ENCODE results near the gene FTO. TPM values are rescaled to one million over a fixed set of nuclear protein-coding genes. Genes with fewer than 3 reads are reported as not detected.

FTO gene
- total RNA-seq, 2 donors from 2014 or later: 72.7 to 73.6 TPM

DNA sequence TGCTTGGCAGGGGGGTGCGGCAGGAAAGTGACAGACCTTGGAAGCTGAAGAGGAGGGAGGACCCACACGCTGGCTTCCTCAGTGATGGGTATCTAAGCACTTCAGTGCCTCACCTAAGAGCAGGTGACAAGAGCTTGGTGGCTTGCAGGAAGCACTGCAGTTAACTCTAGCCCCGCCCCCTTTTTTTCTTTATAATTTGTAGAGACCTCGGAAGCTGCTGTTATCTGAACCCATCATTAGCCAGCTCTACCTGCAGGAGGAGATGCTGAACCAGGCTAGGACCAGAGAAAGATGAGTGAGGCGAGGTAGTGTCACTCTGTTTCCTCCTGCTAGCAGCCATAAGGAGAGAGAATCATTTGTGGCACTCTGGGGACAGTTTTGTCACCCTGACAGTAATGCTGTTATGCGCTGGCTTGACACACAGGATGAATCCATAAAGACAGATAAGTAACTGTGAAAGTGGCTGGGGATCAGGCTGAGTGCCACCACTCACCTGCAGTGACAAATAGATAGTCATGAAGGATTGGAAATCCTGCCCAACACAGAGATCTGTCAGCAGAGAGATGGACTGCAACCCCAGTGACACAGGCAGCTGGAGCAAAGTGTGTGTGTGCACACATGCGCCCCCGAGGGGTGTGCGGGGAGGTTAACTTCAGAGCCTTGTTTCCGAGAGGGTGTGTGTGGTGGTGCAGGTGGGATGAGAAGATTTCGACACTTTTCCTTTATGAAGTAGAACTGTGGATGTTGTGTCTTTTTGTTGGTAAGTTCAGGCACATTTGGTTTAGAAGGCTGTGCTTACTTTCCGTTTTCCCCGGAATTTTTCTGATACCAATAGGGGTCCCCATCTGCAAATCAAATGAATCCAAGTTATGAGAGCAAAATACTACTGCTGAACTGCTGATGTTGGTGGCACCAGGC lies 358.7 kb downstream of the FTO start:
- DNase-seq (ENCODE audit: low spot score): no peak
- Histone ChIP-seq H3K4me3 (no peak overlapping the region), H3K4me1 (replicated peaks) (no peaks in the 10 kb centered on the region), H3K9me3 (no peaks in the 10 kb centered on the region), H3K36me3 (no peaks in the 10 kb centered on the region), H3K27ac (no peak overlapping the region), H3K27me3 (replicated peaks; ENCODE audit: insufficient read depth) (no peaks in the 10 kb centered on the region)
- TF ChIP-seq POLR2AphosphoS5 (IDR thresholded peaks at IDR 0.05) (no peak), POLR2A (IDR thresholded peaks at IDR 0.05) (no peak)
- TF ChIP-seq, protein P1, sequence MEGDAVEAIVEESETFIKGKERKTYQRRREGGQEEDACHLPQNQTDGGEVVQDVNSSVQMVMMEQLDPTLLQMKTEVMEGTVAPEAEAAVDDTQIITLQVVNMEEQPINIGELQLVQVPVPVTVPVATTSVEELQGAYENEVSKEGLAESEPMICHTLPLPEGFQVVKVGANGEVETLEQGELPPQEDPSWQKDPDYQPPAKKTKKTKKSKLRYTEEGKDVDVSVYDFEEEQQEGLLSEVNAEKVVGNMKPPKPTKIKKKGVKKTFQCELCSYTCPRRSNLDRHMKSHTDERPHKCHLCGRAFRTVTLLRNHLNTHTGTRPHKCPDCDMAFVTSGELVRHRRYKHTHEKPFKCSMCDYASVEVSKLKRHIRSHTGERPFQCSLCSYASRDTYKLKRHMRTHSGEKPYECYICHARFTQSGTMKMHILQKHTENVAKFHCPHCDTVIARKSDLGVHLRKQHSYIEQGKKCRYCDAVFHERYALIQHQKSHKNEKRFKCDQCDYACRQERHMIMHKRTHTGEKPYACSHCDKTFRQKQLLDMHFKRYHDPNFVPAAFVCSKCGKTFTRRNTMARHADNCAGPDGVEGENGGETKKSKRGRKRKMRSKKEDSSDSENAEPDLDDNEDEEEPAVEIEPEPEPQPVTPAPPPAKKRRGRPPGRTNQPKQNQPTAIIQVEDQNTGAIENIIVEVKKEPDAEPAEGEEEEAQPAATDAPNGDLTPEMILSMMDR (IDR thresholded peaks at IDR 0.05): no peak
- WGBS: 75% methylated on average over 13 of the region's 13 CpGs
- intact Hi-C loops (cut with DNase I): no loop called here

DNA sequence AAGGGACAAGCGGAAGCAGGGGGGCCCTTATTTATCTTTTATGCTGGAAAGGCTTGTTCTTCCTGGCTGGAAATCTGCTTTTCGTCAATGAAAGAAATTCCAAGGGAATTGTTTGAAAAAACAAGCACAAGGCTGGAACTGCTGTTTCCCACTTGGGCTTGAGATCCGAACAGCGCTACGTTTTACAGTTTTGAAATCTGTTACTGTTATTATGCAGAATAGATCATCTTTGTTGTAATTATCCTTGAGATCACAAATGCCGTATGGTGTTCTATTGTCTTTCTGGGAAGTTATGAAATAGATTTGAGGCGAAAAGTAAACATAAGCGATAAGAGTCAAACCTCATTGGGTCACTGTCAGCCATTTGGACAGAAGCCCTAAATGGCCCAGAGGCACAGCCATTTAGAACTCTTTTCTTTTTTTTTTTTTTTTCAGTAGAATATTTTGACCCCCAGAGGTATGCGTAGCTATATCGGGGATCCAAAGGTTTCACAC lies 359.4 kb downstream of the FTO start:
- no peaks in the 10 kb centered on the region for H3K4me1 ChIP-seq (replicated peaks)
- no peak overlapping the region for H3K4me3 ChIP-seq
- no peak for DNase-seq (ENCODE audit: low spot score)
- intact Hi-C loops (cut with DNase I): no loop called here
- no peaks in the 10 kb centered on the region for H3K9me3 ChIP-seq
- TF ChIP-seq POLR2A (IDR thresholded peaks at IDR 0.05): no peak
- TF ChIP-seq, protein P1 (IDR thresholded peaks at IDR 0.05): no peak
- TF ChIP-seq POLR2AphosphoS5 (IDR thresholded peaks at IDR 0.05): no peak
- no peak overlapping the region for H3K27ac ChIP-seq
- 88% methylated on average over 10 of the region's 10 CpGs for WGBS
- no peaks in the 10 kb centered on the region for H3K27me3 ChIP-seq (replicated peaks; ENCODE audit: insufficient read depth)
- no peaks in the 10 kb centered on the region for H3K36me3 ChIP-seq

DNA sequence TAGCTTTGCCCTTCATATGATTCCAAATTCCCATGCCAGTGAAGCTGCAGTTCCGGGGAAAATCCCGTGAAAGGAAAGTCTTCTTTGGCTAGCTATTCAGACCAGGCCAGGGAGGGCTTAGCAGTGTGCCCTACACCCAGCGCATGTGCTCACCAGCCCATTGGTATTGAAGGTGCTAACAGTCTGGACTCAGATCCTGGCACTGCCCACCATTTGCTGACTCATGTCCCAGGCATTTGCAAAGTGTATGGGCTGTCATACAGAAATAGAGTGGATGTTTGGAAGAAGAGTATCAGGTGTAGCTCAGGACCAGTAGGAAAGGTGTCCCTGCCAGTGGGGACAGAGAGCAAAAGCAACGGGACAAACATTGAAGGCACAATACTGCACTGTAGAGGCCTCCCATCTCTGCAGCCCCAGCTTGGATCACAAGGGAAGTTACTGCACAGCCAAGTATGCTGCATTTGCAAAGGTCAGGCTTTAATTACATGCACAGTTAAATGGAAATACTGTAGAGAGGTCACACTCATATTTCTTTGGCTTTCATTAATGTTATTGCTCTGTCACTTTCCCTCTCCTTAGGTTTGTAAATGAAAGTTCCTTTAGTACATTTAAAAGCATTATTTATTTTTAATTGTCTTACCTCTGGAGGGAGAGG lies 362.6 kb downstream of the FTO start:
- intact Hi-C loops (cut with DNase I): no loop called here
- TF ChIP-seq, protein P1 (IDR thresholded peaks at IDR 0.05): no peak
- TF ChIP-seq POLR2A (IDR thresholded peaks at IDR 0.05): no peak
- TF ChIP-seq POLR2AphosphoS5 (IDR thresholded peaks at IDR 0.05): no peak
- H3K9me3 ChIP-seq: no peaks in the 10 kb centered on the region
- DNase-seq (ENCODE audit: low spot score): no peak
- H3K27me3 ChIP-seq (replicated peaks; ENCODE audit: insufficient read depth): no peaks in the 10 kb centered on the region
- no peak overlapping the region for H3K27ac ChIP-seq
- no peaks in the 10 kb centered on the region for H3K4me1 ChIP-seq (replicated peaks)
- no peak overlapping the region for H3K4me3 ChIP-seq
- H3K36me3 ChIP-seq: no peaks in the 10 kb centered on the region
- 73% methylated on average over 4 of the region's 4 CpGs for WGBS

DNA sequence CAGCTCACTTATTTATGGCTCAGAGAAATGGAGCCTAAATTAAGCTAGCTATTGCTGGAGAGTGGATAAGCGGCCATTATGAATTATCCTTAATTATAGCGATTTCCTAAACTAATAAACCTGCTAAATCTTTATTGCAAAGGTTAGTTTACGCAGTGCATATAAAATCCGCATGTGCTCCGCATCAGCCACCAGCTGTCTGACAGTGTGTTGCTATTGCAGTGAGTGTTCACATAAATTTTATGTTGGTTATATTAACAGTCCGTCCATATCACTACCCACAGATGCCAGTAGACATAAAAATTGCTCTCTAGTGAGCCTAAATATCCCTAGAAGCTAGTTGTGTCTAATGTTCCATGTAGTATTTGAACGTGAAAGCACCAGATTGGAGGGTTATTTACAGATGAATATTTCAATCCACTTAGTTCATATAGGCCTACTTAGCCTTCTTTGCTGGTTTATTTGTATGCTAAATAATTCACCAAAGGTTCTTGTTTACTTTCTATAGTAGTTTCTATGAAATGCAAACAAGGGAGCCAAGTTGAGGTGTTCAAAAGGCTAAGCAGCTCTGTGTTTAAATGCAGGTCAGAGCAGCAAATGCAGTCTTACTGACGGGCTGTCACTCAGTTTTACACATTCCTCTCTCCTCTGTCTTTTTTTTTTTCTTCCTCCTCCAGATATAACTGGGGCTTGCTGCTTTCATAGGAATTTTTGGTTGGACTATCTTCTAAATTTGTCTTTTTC lies 363.5 kb downstream of the FTO start:
- WGBS: 59% methylated on average over 8 of the region's 8 CpGs
- Histone ChIP-seq H3K27me3 (replicated peaks; ENCODE audit: insufficient read depth) (no peaks in the 10 kb centered on the region), H3K36me3 (no peaks in the 10 kb centered on the region), H3K4me1 (replicated peaks) (no peaks in the 10 kb centered on the region), H3K4me3 (no peak overlapping the region), H3K27ac (no peak overlapping the region), H3K9me3 (no peaks in the 10 kb centered on the region)
- DNase-seq (ENCODE audit: low spot score): no peak
- intact Hi-C loops (cut with DNase I): no loop called here
- TF ChIP-seq POLR2AphosphoS5 (IDR thresholded peaks at IDR 0.05) (no peak), POLR2A (IDR thresholded peaks at IDR 0.05) (no peak)
- TF ChIP-seq, protein P1 (IDR thresholded peaks at IDR 0.05): no peak

Measured in prostate gland (tissue), 2 donors.